ENCODE data around the gene POLR3H.

The POLR3H gene

GRCh38 chr22:41587347-41587723 is 43.1 kb upstream of the POLR3H start:
- Histone ChIP-seq H3K4me3 (replicated peaks; ENCODE audit: insufficient read depth, low read length) (no peak overlapping the region), H3K27ac (replicated peaks) (no peak overlapping the region), H3K27me3 (ENCODE audit: insufficient read depth, poor library complexity, severe bottlenecking) (no peaks in the 10 kb centered on the region)
- TF ChIP-seq CTCF (IDR thresholded peaks at IDR 0.05; ENCODE audit: insufficient read depth, low read length) (no peak), POLR2AphosphoS5 (IDR thresholded peaks at IDR 0.05; ENCODE audit: low read depth) (no peak), SPI1 (IDR thresholded peaks at IDR 0.05; ENCODE audit: borderline replicate concordance, low read depth) (no peak), GABPA (IDR thresholded peaks at IDR 0.05; ENCODE audit: low read depth) (no peak)
- TF ChIP-seq, protein P1, sequence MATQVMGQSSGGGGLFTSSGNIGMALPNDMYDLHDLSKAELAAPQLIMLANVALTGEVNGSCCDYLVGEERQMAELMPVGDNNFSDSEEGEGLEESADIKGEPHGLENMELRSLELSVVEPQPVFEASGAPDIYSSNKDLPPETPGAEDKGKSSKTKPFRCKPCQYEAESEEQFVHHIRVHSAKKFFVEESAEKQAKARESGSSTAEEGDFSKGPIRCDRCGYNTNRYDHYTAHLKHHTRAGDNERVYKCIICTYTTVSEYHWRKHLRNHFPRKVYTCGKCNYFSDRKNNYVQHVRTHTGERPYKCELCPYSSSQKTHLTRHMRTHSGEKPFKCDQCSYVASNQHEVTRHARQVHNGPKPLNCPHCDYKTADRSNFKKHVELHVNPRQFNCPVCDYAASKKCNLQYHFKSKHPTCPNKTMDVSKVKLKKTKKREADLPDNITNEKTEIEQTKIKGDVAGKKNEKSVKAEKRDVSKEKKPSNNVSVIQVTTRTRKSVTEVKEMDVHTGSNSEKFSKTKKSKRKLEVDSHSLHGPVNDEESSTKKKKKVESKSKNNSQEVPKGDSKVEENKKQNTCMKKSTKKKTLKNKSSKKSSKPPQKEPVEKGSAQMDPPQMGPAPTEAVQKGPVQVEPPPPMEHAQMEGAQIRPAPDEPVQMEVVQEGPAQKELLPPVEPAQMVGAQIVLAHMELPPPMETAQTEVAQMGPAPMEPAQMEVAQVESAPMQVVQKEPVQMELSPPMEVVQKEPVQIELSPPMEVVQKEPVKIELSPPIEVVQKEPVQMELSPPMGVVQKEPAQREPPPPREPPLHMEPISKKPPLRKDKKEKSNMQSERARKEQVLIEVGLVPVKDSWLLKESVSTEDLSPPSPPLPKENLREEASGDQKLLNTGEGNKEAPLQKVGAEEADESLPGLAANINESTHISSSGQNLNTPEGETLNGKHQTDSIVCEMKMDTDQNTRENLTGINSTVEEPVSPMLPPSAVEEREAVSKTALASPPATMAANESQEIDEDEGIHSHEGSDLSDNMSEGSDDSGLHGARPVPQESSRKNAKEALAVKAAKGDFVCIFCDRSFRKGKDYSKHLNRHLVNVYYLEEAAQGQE (IDR thresholded peaks at IDR 0.05; ENCODE audit: insufficient replicate concordance, low read depth), result no peak
- no peak for DNase-seq (ENCODE audit: low read depth in 1 of 2, low spot score in 1 of 2)

GRCh38 chr22:41585898-41586297 is 41.6 kb upstream of the POLR3H start:
- Histone ChIP-seq H3K4me3 (replicated peaks; ENCODE audit: insufficient read depth, low read length) (no peak overlapping the region), H3K27me3 (ENCODE audit: insufficient read depth, poor library complexity, severe bottlenecking) (no peaks in the 10 kb centered on the region), H3K27ac (replicated peaks) (no peak overlapping the region)
- DNase-seq (ENCODE audit: low read depth in 1 of 2, low spot score in 1 of 2), result no peak
- TF ChIP-seq, protein P1 (IDR thresholded peaks at IDR 0.05; ENCODE audit: insufficient replicate concordance, low read depth), result no peak
- TF ChIP-seq CTCF (IDR thresholded peaks at IDR 0.05; ENCODE audit: insufficient read depth, low read length) (no peak), POLR2AphosphoS5 (IDR thresholded peaks at IDR 0.05; ENCODE audit: low read depth) (no peak), SPI1 (IDR thresholded peaks at IDR 0.05; ENCODE audit: borderline replicate concordance, low read depth) (no peak), GABPA (IDR thresholded peaks at IDR 0.05; ENCODE audit: low read depth) (no peak)

- H3K4me3 ChIP-seq (replicated peaks; ENCODE audit: insufficient read depth, low read length), result no peak overlapping the region
- DNase-seq (ENCODE audit: low read depth in 1 of 2, low spot score in 1 of 2), result no peak
- H3K27ac ChIP-seq (replicated peaks), result no peak overlapping the region
- H3K27me3 ChIP-seq (ENCODE audit: insufficient read depth, poor library complexity, severe bottlenecking), result no peaks in the 10 kb centered on the region
- TF ChIP-seq SPI1 (IDR thresholded peaks at IDR 0.05; ENCODE audit: borderline replicate concordance, low read depth) (no peak), POLR2AphosphoS5 (IDR thresholded peaks at IDR 0.05; ENCODE audit: low read depth) (no peak), GABPA (IDR thresholded peaks at IDR 0.05; ENCODE audit: low read depth) (no peak), CTCF (IDR thresholded peaks at IDR 0.05; ENCODE audit: insufficient read depth, low read length) (no peak)
- TF ChIP-seq, protein P1 (IDR thresholded peaks at IDR 0.05; ENCODE audit: insufficient replicate concordance, low read depth), result no peak
These were observed 40.6 kb upstream of the POLR3H start for GRCh38 chr22:41584881-41585280.
